Measurements from ENCODE around the gene NUP210. TPM values are rescaled to one million over a fixed set of nuclear protein-coding genes. Genes with fewer than 3 reads are reported as not detected.

The NUP210 gene
- total and polyA plus RNA-seq, 2 experiments from 2014 or later, result 13.8 to 73.9 TPM

DNA sequence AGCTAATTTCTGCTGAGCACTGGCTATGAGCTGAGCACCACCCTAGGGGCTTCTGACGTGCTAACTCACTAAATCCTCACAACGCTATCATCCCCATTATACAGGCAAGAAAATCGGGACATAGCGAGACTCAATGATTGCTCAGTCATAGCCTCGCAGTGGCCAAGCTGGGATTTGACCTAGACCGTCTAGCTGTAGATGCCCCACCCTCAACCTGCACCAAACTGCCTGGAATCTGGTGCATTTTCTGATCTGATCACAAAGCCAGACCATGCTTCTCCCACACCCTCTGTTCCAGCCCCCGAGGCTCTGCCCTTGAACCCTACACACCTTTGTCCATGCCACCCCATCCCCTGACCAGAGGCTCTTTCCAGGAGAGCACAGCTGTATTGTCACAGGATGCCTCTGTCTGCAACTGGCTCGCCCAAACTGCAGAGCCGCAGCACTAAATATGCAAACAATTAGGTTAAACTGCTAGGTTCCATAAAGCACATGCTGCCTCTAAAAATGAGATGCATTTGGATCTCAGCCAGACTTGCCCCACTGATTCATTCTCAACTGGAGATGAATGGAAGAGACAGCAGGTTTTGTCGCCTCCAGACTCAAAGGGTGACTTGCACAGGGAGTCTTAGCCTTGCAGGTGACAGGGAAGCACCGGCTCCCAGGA, 95.2 kb downstream of the NUP210 start (continued):
- TF ChIP-seq, protein P1, sequence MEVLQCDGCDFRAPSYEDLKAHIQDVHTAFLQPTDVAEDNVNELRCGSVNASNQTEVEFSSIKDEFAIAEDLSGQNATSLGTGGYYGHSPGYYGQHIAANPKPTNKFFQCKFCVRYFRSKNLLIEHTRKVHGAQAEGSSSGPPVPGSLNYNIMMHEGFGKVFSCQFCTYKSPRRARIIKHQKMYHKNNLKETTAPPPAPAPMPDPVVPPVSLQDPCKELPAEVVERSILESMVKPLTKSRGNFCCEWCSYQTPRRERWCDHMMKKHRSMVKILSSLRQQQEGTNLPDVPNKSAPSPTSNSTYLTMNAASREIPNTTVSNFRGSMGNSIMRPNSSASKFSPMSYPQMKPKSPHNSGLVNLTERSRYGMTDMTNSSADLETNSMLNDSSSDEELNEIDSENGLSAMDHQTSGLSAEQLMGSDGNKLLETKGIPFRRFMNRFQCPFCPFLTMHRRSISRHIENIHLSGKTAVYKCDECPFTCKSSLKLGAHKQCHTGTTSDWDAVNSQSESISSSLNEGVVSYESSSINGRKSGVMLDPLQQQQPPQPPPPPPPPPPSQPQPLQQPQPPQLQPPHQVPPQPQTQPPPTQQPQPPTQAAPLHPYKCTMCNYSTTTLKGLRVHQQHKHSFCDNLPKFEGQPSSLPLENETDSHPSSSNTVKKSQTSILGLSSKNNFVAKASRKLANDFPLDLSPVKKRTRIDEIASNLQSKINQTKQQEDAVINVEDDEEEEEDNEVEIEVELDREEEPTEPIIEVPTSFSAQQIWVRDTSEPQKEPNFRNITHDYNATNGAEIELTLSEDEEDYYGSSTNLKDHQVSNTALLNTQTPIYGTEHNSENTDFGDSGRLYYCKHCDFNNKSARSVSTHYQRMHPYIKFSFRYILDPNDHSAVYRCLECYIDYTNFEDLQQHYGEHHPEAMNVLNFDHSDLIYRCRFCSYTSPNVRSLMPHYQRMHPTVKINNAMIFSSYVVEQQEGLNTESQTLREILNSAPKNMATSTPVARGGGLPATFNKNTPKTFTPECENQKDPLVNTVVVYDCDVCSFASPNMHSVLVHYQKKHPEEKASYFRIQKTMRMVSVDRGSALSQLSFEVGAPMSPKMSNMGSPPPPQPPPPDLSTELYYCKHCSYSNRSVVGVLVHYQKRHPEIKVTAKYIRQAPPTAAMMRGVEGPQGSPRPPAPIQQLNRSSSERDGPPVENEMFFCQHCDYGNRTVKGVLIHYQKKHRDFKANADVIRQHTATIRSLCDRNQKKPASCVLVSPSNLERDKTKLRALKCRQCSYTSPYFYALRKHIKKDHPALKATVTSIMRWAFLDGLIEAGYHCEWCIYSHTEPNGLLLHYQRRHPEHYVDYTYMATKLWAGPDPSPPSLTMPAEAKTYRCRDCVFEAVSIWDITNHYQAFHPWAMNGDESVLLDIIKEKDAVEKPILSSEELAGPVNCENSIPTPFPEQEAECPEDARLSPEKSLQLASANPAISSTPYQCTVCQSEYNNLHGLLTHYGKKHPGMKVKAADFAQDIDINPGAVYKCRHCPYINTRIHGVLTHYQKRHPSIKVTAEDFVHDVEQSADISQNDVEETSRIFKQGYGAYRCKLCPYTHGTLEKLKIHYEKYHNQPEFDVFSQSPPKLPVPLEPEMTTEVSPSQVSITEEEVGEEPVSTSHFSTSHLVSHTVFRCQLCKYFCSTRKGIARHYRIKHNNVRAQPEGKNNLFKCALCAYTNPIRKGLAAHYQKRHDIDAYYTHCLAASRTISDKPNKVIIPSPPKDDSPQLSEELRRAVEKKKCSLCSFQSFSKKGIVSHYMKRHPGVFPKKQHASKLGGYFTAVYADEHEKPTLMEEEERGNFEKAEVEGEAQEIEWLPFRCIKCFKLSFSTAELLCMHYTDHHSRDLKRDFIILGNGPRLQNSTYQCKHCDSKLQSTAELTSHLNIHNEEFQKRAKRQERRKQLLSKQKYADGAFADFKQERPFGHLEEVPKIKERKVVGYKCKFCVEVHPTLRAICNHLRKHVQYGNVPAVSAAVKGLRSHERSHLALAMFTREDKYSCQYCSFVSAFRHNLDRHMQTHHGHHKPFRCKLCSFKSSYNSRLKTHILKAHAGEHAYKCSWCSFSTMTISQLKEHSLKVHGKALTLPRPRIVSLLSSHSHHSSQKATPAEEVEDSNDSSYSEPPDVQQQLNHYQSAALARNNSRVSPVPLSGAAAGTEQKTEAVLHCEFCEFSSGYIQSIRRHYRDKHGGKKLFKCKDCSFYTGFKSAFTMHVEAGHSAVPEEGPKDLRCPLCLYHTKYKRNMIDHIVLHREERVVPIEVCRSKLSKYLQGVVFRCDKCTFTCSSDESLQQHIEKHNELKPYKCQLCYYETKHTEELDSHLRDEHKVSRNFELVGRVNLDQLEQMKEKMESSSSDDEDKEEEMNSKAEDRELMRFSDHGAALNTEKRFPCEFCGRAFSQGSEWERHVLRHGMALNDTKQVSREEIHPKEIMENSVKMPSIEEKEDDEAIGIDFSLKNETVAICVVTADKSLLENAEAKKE (CRISPR knock-in tag; IDR thresholded peaks at IDR 0.05), result no peak
- TF ChIP-seq NANOG (IDR thresholded peaks at IDR 0.05; ENCODE audit: borderline replicate concordance) (no peak), ZNF331 (CRISPR knock-in tag; IDR thresholded peaks at IDR 0.05; ENCODE audit: low read depth) (no peak), POLR2AphosphoS5 (IDR thresholded peaks at IDR 0.05; ENCODE audit: low read depth) (no peak)
- TF ChIP-seq, protein P2, sequence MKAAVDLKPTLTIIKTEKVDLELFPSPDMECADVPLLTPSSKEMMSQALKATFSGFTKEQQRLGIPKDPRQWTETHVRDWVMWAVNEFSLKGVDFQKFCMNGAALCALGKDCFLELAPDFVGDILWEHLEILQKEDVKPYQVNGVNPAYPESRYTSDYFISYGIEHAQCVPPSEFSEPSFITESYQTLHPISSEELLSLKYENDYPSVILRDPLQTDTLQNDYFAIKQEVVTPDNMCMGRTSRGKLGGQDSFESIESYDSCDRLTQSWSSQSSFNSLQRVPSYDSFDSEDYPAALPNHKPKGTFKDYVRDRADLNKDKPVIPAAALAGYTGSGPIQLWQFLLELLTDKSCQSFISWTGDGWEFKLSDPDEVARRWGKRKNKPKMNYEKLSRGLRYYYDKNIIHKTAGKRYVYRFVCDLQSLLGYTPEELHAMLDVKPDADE (IDR thresholded peaks at IDR 0.05), result no peak

DNA sequence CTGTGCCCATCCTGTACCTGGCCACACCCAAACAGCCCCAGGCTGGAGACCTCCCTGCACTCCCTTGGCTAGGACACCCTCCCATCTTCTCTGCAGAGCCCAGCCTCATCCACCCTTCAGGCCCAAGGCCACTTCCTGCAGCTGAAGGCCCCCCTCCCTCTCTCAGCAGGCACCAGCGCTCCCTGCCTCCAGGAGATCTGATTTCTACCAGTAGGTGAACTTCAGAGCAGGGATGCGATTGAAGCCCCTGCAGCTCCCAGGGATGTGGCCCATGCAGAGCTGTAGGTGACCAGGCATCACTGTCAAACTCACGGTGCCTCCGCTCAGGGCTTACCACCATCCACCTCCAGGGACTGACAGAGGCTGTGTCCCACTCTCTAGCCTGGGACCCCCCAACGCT, 96.3 kb downstream of the NUP210 start:
- no peaks in the 10 kb centered on the region for H3K4me1 ChIP-seq (ENCODE audit: insufficient read depth)
- Mint-ChIP-seq H3K36me3 (ENCODE audit: low read depth) (peaks cover 75% of the 10 kb centered on the region), H3K4me1 (no peaks in the 10 kb centered on the region), H3K4me3 (no peak overlapping the region), H3K27ac (0 out of 2 replicates have a peak overlapping the region, but pooled peaks have one; percentile 31), H3K9me3 (no peaks in the 10 kb centered on the region), H3K27me3 (ENCODE audit: insufficient read depth, low read depth, poor library complexity) (peaks cover 21% of the 10 kb centered on the region)
- H3K9me2 ChIP-seq (ENCODE audit: insufficient read depth), result no peaks in the 10 kb centered on the region
- no peaks in the 10 kb centered on the region for H3K27me3 ChIP-seq (ENCODE audit: insufficient read depth)
- H3F3A ChIP-seq (replicated peaks; ENCODE audit: low read depth), result no peaks in the 10 kb centered on the region
- H2AFZ ChIP-seq, result no peak overlapping the region
- no peak for ATAC-seq
- H3K27ac ChIP-seq (ENCODE audit: low read depth), result no peak overlapping the region
- H3K4me2 ChIP-seq, result no peak overlapping the region
- DNase-seq (ENCODE audit: low spot score), result no peak
- H3K36me3 ChIP-seq (ENCODE audit: insufficient read depth), result no peaks in the 10 kb centered on the region; the same call in 1 of the 2 replicates
- H3K4me3 ChIP-seq, result no peak overlapping the region
- no peaks in the 10 kb centered on the region for H3K79me2 ChIP-seq (replicated peaks; ENCODE audit: insufficient read depth)
- H4K20me1 ChIP-seq (replicated peaks; ENCODE audit: insufficient read depth), result no peaks in the 10 kb centered on the region
- TF ChIP-seq ZNF114 (CRISPR knock-in tag; IDR thresholded peaks at IDR 0.05) (no peak), EZH2 (IDR thresholded peaks at IDR 0.05; ENCODE audit: low read depth, unreplicated experiment) (no peak), STAT1 (IDR thresholded peaks at IDR 0.05; ENCODE audit: unreplicated experiment) (no peak), POLR2AphosphoS5 (IDR thresholded peaks at IDR 0.05; ENCODE audit: low read depth) (no peak), NANOG (IDR thresholded peaks at IDR 0.05; ENCODE audit: borderline replicate concordance) (no peak)
- TF ChIP-seq, protein P3, sequence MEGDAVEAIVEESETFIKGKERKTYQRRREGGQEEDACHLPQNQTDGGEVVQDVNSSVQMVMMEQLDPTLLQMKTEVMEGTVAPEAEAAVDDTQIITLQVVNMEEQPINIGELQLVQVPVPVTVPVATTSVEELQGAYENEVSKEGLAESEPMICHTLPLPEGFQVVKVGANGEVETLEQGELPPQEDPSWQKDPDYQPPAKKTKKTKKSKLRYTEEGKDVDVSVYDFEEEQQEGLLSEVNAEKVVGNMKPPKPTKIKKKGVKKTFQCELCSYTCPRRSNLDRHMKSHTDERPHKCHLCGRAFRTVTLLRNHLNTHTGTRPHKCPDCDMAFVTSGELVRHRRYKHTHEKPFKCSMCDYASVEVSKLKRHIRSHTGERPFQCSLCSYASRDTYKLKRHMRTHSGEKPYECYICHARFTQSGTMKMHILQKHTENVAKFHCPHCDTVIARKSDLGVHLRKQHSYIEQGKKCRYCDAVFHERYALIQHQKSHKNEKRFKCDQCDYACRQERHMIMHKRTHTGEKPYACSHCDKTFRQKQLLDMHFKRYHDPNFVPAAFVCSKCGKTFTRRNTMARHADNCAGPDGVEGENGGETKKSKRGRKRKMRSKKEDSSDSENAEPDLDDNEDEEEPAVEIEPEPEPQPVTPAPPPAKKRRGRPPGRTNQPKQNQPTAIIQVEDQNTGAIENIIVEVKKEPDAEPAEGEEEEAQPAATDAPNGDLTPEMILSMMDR (conservative IDR thresholded peaks at IDR 0.05; ENCODE audit: low read depth in 2 of 2), result no peak
- TF ChIP-seq, protein P2 (IDR thresholded peaks at IDR 0.05), result no peak

Measured in GM23338 (cell line).